ENCODE results near the gene MOB3A.

GRCh38 chr19:2048959-2049740 is 47.0 kb downstream of the MOB3A start:
- no peak for TF ChIP-seq ZNF274 (IDR thresholded peaks at IDR 0.05; ENCODE audit: low read depth, low read length)
- no peak for TF ChIP-seq SUZ12 (IDR thresholded peaks at IDR 0.05; ENCODE audit: extremely low read depth, insufficient read depth, insufficient read length)
